B cell (primary cell): ENCODE data around the gene MZF1. TPM values are rescaled to one million over a fixed set of nuclear protein-coding genes. Genes with fewer than 3 reads are reported as not detected.

Source experiments
- ATAC-seq: fragments of 200-7000 bp; cut with Tn5 transposase; one replicate; pipeline ENCODE4 v1.10.0; 2021; ENCODE audit warnings: low read depth, mild to moderate bottlenecking, moderate number of reproducible peaks, moderate library complexity
- CTCF ChIA-PET: fragments of 350-600 bp; sonication (Branson Sonifier 250); formaldehyde crosslinking; loops from one replicate; lab custom pipeline; 2021; ENCODE audit warnings: antibody characterized with exemption, inconsistent platforms; lab: Charles Lee
- POLR2A ChIA-PET: fragments of 350-600 bp; sonication (Branson Sonifier 250); formaldehyde crosslinking; loops from one replicate; lab custom pipeline; 2021; ENCODE audit warnings: antibody characterized with exemption; lab: Charles Lee
- DNase-seq: peaks from one replicate; pipeline ENCODE4 v3.0.0; 2013
- H2AFZ ChIP-seq: 2 replicates; pipeline ENCODE4 v1.6.1; 2012; ENCODE audit warnings: mild to moderate bottlenecking, low read depth, low read length; ENCODE audit not compliant: insufficient read depth, poor library complexity, severe bottlenecking
- H3K27ac ChIP-seq, 2 donors: 1 replicate in 1 of 2; 2 replicates in 1 of 2; pipeline ENCODE4 v1.5.1; 2012 to 2013; ENCODE audit warnings: low read length in 2 of 2, mild to moderate bottlenecking in 2 of 2, moderate library complexity in 1 of 2
- H3K27me3 ChIP-seq, 4 experiments: fragments of 200-600 bp in 1 of 4; sonication (generic) in 1 of 4; replicated peaks in 1 of 4; 1 replicate in 2 of 4; 2 replicates in 2 of 4; pipeline versions ENCODE4 v1.6.1 to v1.7.0; 2013 to 2016; ENCODE audit warnings: low read length in 3 of 4, mild to moderate bottlenecking in 2 of 4, mixed read lengths in 1 of 4, moderate library complexity in 1 of 4; ENCODE audit not compliant: insufficient read depth in 4 of 4, control insufficient read depth in 3 of 4; ENCODE audit errors: control extremely low read depth in 1 of 4
- H3K36me3 ChIP-seq, 2 experiments: replicated peaks in 1 of 2; 1 replicate in 1 of 2; 2 replicates in 1 of 2; pipeline versions ENCODE4 v1.6.1 to v1.7.1; 2013; ENCODE audit warnings: low read length in 1 of 2; ENCODE audit not compliant: insufficient read depth in 2 of 2, control insufficient read depth in 1 of 2; ENCODE audit errors: control extremely low read depth in 1 of 2, extremely low read depth in 1 of 2
- H3K4me1 ChIP-seq, 2 donors: fragments of 200-600 bp in 1 of 2; sonication (generic) in 1 of 2; 1 replicate in 1 of 2; 2 replicates in 1 of 2; pipeline versions ENCODE4 v1.5.1 to v1.6.1; 2013 to 2017; ENCODE audit warnings: low read length in 2 of 2; ENCODE audit not compliant: control insufficient read depth in 2 of 2, insufficient read depth in 2 of 2
- H3K4me2 ChIP-seq: replicated peaks from 2 replicates; pipeline ENCODE3; 2012; ENCODE audit warnings: mild to moderate bottlenecking, low read depth, low read length; ENCODE audit not compliant: poor library complexity, severe bottlenecking
- H3K4me3 ChIP-seq, 5 experiments: fragments of 200-600 bp in 1 of 5; sonication (generic) in 1 of 5; 1 replicate in 3 of 5; 2 replicates in 2 of 5; pipeline versions ENCODE4 v1.5.1 to v1.7.0; 2011 to 2016; ENCODE audit warnings: low read length in 4 of 5, mild to moderate bottlenecking in 4 of 5, low read depth in 2 of 5, control low read depth in 1 of 5, moderate library complexity in 1 of 5; ENCODE audit not compliant: insufficient read depth in 1 of 5; ENCODE audit errors: control extremely low read depth in 1 of 5, extremely low read depth in 1 of 5
- H3K79me2 ChIP-seq: fragments of 200-600 bp; sonication (generic); one replicate; pipeline ENCODE4 v1.6.0; 2016; ENCODE audit warnings: low read length; ENCODE audit not compliant: control insufficient read depth, insufficient read depth
- H3K9ac ChIP-seq: fragments of 200-600 bp; sonication (generic); 2 replicates; pipeline ENCODE4 v1.6.1; 2017; ENCODE audit warnings: mild to moderate bottlenecking, low read length, moderate library complexity
- H3K9me3 ChIP-seq, 3 donors: one replicate each; pipeline versions ENCODE4 v1.6.1 to v1.7.1; 2013; ENCODE audit warnings: low read length in 2 of 3; ENCODE audit not compliant: control insufficient read depth in 2 of 3, insufficient read depth in 1 of 3; ENCODE audit errors: control extremely low read depth in 1 of 3
- H4K20me1 ChIP-seq: 2 replicates; pipeline ENCODE4 v1.6.0; 2012; ENCODE audit warnings: mild to moderate bottlenecking, low read length; ENCODE audit not compliant: insufficient read depth, control insufficient read depth, poor library complexity, severe bottlenecking
- H3K27ac Mint-ChIP-seq: one replicate; pipeline ENCODE4 v1.8.0; 2021; ENCODE audit warnings: mixed read lengths
- H3K27me3 Mint-ChIP-seq: one replicate; pipeline ENCODE4 v1.8.0; 2021; ENCODE audit warnings: mixed read lengths
- H3K4me1 Mint-ChIP-seq: one replicate; pipeline ENCODE4 v1.8.0; 2021; ENCODE audit warnings: mixed read lengths
- H3K4me3 Mint-ChIP-seq: one replicate; pipeline ENCODE4 v1.8.0; 2021; ENCODE audit warnings: mixed read lengths
- H3K9me3 Mint-ChIP-seq: one replicate; pipeline ENCODE4 v1.8.0; 2022; ENCODE audit warnings: mixed read lengths; ENCODE audit not compliant: insufficient read depth
- CTCF ChIP-seq: fragments of 200-600 bp; IDR thresholded peaks from one replicate; pipeline ENCODE4 v1.8.0; 2022; ENCODE audit warnings: antibody characterized with exemption, mild to moderate bottlenecking
- EZH2 ChIP-seq: IDR thresholded peaks from 2 replicates; pipeline ENCODE4 v1.6.1; 2012; ENCODE audit warnings: borderline replicate concordance, low read depth, mild to moderate bottlenecking, moderate library complexity, low read length; ENCODE audit not compliant: insufficient read depth, poor library complexity, severe bottlenecking
- WGBS: methylation state at CpG from one replicate; pipeline ENCODE4 v1.1.5; 2013; ENCODE audit warnings: missing lambda C conversion rate; ENCODE audit not compliant: insufficient coverage; 5-methylcytosine and 5-hydroxymethylcytosine counted together
- intact Hi-C: fragments of 100-400 bp; cut with micrococcal nuclease; formaldehyde crosslinking; loops from one replicate; pipeline ENCODE4 v1.10.0; 2022
- polyA plus RNA-seq: library from polyadenylated mRNA; depleted of rRNA; stranded (reverse); fragments of >200 nt; gene quantifications from 2 replicates; pipeline ENCODE4 v1.2.3, GENCODE V29; 2012
- total RNA-seq, 2 donors: library from RNA; stranded (reverse); fragments of 120-200 nt in 1 of 2; gene quantifications; 1 replicate in 1 of 2; 2 replicates in 1 of 2; pipeline versions ENCODE4 v1.2.3 to v1.2.4, GENCODE V29; 2013 to 2022

The MZF1 gene
- total and polyA plus RNA-seq, 2 donors (not counting 1 experiment from before 2014, with no cell fraction given), result 79.4 to 95.8 TPM

- Mint-ChIP-seq H3K9me3 (no peaks in the 10 kb centered on the region), H3K27ac (peak overlapping the region; percentile 56), H3K4me3 (peak overlapping the region; percentile 96), H3K4me1 (peaks cover 64% of the 10 kb centered on the region), H3K27me3 (no peaks in the 10 kb centered on the region)
- Histone ChIP-seq H3K27me3 (no peaks in the 10 kb centered on the region), H3K9ac (no peak overlapping the region), H3K4me2 (peak overlapping the region; percentile 87), H2AFZ (no peak overlapping the region), H3K36me3 (peaks cover under 1 to 5% of the 10 kb centered on the region in 2 experiments), H3K27ac (no peak overlapping the region), H4K20me1 (peaks cover 16% of the 10 kb centered on the region), H3K9me3 (peaks cover 0 to 9% (median 0%) of the 10 kb centered on the region in 3 donors), H3K79me2 (peaks cover 15% of the 10 kb centered on the region), H3K4me1 (peaks cover 35 to 50% of the 10 kb centered on the region in 2 donors), H3K4me3 (peak overlapping the region in 1 of 5 experiments; percentile 59)
- no peak for ATAC-seq
- TF ChIP-seq EZH2, result no peak
- no peak for TF ChIP-seq CTCF
- DNase-seq, result no peak
- ChIA-PET POLR2A (interaction anchor here (1.1 to 3.5 kb wide), 4 partner anchors 11 to 18 kb away, joined by 4 to 23 read pairs (median 6); partner anchors contain the start of genes MZF1 and TRIM28), CTCF (interaction anchor here (0.5 to 3.3 kb wide), 4 partner anchors 8 to 49 kb away, joined by 3 to 10 read pairs (median 4); partner anchors contain the start of genes MZF1 and ZBTB45)
- WGBS, result 89% methylated on average over 13 of the region's 16 CpGs
- intact Hi-C loops, result no loop called here
Measured at GRCh38 chr19:58561373-58562121, 11.6 kb downstream of the MZF1 start.

DNA sequence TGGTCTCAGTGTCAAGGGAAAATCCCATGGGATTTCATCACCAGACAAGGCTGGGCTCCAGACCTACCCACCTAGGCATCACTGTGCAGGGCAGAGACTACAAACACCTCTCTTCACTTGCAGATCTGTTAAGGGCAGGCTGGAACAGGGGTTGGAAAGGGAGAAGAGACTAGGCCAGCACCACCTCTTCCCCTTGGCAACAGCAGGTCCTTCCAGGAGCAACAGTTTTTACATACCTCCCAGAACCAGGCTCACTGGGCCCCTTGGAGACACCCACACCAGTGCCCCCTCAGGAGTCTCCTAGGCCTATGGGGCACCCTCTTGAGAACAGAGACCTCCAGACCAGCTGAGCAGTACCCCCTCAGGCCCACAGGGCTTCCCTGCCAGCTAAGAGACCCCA is 12.2 kb downstream of the MZF1 start:
- DNase-seq, result no peak
- ChIA-PET POLR2A (interaction anchor here (0.9 to 3.5 kb wide), 3 partner anchors 12 to 41 kb away, joined by 3 to 23 read pairs (median 5); partner anchors contain the start of genes MZF1, TRIM28 and ZBTB45), CTCF (interaction anchor here (0.5 to 3.3 kb wide), 4 partner anchors 11 to 644 kb away, joined by 3 to 10 read pairs (median 4); partner anchors contain the start of genes MZF1, ZBTB45 and ZNF417)
- Histone ChIP-seq H3K4me3 (no peak overlapping the region), H3K36me3 (peaks cover 4 to 11% of the 10 kb centered on the region in 2 experiments), H3K27me3 (no peaks in the 10 kb centered on the region), H3K4me1 (peaks cover 35 to 54% of the 10 kb centered on the region in 2 donors), H3K79me2 (peaks cover 21% of the 10 kb centered on the region), H2AFZ (no peak overlapping the region), H3K9ac (no peak overlapping the region), H4K20me1 (peaks cover 16% of the 10 kb centered on the region), H3K4me2 (no peak overlapping the region), H3K27ac (no peak overlapping the region), H3K9me3 (peaks cover 0 to 9% (median 0%) of the 10 kb centered on the region in 3 donors)
- no peaks in the 10 kb centered on the region for H3K27me3 Mint-ChIP-seq
- peaks cover 70% of the 10 kb centered on the region for H3K4me1 Mint-ChIP-seq
- no peaks in the 10 kb centered on the region for H3K9me3 Mint-ChIP-seq
- peak overlapping the region; percentile 96 for H3K4me3 Mint-ChIP-seq
- H3K27ac Mint-ChIP-seq, result peak overlapping the region; percentile 56
- ATAC-seq, result no peak
- intact Hi-C loops, result no loop called here
- TF ChIP-seq CTCF (no peak), EZH2 (no peak)
